Progenitor cell of endocrine pancreas (in vitro differentiated cells): ENCODE results near the gene SDK2. TPM values are rescaled to one million over a fixed set of nuclear protein-coding genes. Genes with fewer than 3 reads are reported as not detected.
"Not testable (repeated sequence)": the region's sequence is repeated elsewhere in the genome, so short reads cannot be mapped to it uniquely, and the experiment has no call there.

ENCODE experiments used
- DNase-seq: peaks from one replicate; pipeline ENCODE4 v3.0.0; 2021; ENCODE audit warnings: low spot score; ENCODE audit not compliant: unreplicated experiment
- H3K27ac Mint-ChIP-seq: 2 replicates; pipeline ENCODE4 v1.8.0; 2021; ENCODE audit warnings: mild to moderate bottlenecking, moderate library complexity, mixed read lengths
- H3K27me3 Mint-ChIP-seq: 2 replicates; pipeline ENCODE4 v1.8.0; 2021; ENCODE audit warnings: mixed read lengths
- H3K36me3 Mint-ChIP-seq: 2 replicates; pipeline ENCODE4 v1.8.0; 2022; ENCODE audit warnings: mixed read lengths; ENCODE audit not compliant: insufficient read depth
- H3K4me1 Mint-ChIP-seq: 2 replicates; pipeline ENCODE4 v1.8.0; 2021; ENCODE audit warnings: low read depth, mixed read lengths
- H3K4me3 Mint-ChIP-seq: 2 replicates; pipeline ENCODE4 v1.8.0; 2021; ENCODE audit warnings: low read depth, mild to moderate bottlenecking, moderate library complexity, mixed read lengths
- H3K9me3 Mint-ChIP-seq: 2 replicates; pipeline ENCODE4 v1.8.0; 2021; ENCODE audit warnings: low read depth, mixed read lengths
- total RNA-seq: library from RNA; stranded (reverse); gene quantifications from 2 replicates; pipeline ENCODE4 v1.2.1, GENCODE V29; 2021
- TF ChIP-seq, protein P1 (sequence below): fragments of 200-600 bp; sonication (generic); IDR thresholded peaks from one replicate; pipeline ENCODE4 v1.5.0; 2021; ENCODE audit warnings: antibody characterized with exemption, mild to moderate bottlenecking; ENCODE audit not compliant: unreplicated experiment

SDK2 gene
- total RNA-seq, 1 donor from 2014 or later, result 6.7 TPM

DNA sequence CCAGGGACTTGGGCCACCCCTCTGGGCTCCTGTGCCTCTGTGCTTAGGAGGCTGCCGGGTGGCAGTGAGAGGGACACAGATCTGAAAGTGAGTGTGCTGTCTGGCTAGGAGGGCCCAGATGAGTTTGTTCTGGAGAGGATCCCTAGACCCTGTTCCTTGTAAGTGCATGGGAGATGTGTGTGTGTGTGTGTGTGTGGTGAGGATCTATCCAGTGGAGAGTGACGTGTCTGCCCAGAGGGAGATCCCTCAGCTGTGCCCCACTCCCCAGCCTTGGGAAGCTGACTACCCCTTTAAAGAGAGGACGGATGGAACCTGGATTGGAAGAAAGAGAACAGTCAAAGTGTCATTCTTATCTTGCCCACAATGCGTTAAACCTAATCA, 306.9 kb downstream of the SDK2 start:
- no peak overlapping the region for H3K27ac Mint-ChIP-seq
- no peak for DNase-seq
- H3K4me1 Mint-ChIP-seq, result peaks cover 15% of the 10 kb centered on the region
- H3K27me3 Mint-ChIP-seq, result peaks cover 4% of the 10 kb centered on the region
- no peaks in the 10 kb centered on the region for H3K36me3 Mint-ChIP-seq
- no peaks in the 10 kb centered on the region for H3K9me3 Mint-ChIP-seq
- H3K4me3 Mint-ChIP-seq, result no peak overlapping the region
- TF ChIP-seq, protein P1, sequence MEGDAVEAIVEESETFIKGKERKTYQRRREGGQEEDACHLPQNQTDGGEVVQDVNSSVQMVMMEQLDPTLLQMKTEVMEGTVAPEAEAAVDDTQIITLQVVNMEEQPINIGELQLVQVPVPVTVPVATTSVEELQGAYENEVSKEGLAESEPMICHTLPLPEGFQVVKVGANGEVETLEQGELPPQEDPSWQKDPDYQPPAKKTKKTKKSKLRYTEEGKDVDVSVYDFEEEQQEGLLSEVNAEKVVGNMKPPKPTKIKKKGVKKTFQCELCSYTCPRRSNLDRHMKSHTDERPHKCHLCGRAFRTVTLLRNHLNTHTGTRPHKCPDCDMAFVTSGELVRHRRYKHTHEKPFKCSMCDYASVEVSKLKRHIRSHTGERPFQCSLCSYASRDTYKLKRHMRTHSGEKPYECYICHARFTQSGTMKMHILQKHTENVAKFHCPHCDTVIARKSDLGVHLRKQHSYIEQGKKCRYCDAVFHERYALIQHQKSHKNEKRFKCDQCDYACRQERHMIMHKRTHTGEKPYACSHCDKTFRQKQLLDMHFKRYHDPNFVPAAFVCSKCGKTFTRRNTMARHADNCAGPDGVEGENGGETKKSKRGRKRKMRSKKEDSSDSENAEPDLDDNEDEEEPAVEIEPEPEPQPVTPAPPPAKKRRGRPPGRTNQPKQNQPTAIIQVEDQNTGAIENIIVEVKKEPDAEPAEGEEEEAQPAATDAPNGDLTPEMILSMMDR, result no peak

DNA sequence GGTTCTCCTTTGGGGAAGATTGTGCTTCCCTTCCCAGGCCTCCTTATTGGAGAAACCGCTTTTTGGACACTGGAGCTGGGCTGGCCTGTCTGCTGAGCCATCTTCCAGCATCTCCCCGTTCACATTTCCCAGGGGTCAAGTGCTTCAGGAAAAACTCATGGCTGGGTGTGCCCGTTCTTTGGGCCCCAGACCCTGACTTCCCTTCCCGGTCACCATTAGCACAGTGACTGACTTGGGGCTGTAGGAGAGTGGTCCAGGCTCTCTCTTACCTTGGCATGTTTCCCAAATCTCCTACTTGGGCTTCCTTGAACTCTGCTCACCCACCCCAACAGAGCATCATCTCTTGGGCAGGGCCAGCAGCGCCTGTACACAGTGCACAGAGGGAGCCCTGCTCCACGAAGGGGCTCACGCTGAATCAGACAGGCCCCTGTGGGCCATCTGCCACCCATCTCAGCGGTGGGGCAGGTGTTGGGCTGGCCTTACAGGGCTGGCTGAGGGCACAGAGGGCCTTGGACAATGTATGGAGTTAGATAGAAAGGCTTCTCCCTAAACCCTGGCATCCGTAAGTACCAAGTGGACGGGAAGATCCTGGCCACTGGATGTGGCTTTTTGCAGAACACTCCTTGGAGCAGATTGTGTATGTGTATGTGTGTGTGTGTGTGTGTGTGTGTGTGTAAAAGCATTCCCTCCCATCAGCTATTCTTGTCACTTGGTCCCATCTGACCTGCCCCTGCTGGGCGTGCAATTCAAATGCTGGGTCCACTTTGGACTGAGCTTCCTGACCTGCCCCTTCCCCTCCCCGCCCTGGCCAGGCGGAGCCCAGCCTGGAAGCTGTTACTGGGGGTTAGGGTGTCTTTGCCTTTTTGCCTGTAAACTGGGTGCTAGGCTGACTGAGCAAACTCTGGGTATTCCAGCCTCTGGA, 307.6 kb downstream of the SDK2 start:
- H3K27me3 Mint-ChIP-seq, result peaks cover 4% of the 10 kb centered on the region
- TF ChIP-seq, protein P1, result no peak

DNA sequence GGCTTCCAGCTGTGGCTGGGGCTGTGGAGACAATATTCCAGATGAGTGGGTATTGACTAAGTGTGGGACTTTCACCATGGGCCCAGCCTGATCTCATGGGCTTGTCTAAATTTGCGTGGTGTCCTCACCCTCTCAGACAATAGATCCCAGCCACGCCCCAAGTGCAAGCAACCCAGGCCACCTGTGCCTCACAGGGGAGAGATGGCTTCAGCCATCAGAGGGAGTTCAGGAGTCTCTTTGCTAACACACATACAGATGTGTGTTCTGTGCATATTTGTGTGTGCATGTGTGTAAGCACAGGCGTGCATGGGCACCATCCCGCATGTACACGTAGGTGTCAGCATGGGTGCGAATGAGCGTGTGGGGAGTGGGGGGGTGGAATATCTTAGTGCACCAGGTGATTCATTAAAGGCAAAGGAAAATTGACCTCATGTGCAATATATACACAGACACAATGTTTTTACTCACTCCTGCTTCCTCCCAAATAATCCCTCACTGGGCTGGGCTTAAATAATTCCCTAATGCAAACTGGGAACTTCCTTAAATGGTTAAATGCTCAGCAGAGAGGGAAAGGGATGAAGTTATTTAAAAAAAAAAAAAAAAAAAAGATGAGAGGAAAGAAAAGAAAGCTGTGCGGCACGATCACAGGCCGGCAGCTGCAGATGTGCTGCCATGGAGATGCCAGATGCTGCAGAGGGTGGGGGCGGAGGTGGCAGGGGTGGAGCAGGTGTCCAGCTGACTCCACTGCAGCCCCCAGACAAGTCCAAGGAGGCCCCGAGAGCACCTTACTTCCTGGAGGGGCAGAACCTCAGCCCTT, 308.4 kb downstream of the SDK2 start:
- TF ChIP-seq, protein P1, result no peak
- no peaks in the 10 kb centered on the region for H3K9me3 Mint-ChIP-seq
- no peaks in the 10 kb centered on the region for H3K36me3 Mint-ChIP-seq
- H3K27ac Mint-ChIP-seq, result no peak overlapping the region
- DNase-seq, result no peak
- H3K27me3 Mint-ChIP-seq, result peaks cover 4% of the 10 kb centered on the region
- peaks cover 10% of the 10 kb centered on the region for H3K4me1 Mint-ChIP-seq
- no peak overlapping the region for H3K4me3 Mint-ChIP-seq

More for the DNA sequence above, 307.6 kb downstream of the SDK2 start:
- H3K4me1 Mint-ChIP-seq, result peaks cover 10% of the 10 kb centered on the region
- no peak overlapping the region for H3K4me3 Mint-ChIP-seq
- DNase-seq, result no peak
- H3K9me3 Mint-ChIP-seq, result no peaks in the 10 kb centered on the region
- H3K36me3 Mint-ChIP-seq, result no peaks in the 10 kb centered on the region
- H3K27ac Mint-ChIP-seq, result no peak overlapping the region

DNA sequence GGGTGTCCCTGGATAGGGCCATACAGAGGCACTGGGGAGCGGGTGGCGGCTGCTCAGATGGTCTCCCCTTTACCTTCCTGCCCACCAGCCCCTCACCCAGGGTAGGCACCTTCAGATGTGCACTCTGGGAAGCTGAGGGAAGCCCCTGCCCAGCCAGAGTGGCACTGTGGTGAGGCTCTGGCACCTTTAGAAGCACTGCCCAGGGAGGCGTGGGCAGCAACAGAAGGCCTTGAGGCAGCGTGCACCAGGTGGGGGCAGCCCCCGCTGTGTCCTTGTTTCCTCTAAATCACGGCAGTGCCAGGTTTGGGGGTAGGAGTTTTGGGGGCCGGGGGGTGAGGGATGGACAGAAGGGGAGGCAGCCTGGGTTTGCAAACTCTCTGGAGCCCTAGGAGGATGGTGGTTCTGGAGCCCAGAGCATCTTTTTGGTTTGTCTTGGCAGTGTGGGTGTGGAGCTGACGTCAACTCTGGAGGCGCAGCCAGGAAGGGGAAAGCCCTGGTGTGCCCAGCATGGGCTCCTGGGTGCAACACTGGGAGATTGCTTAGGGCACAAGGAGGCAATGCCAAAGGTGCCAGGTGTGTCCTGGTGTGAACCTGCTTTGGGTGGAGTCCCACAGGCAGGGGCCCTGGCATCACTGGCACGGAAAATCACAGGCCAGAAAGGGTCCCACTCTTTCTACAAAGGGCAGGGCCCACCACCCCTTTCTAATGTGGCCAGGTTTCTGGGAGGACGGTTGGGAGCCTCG, 309.3 kb downstream of the SDK2 start:
- Mint-ChIP-seq H3K27me3 (peaks cover 4% of the 10 kb centered on the region), H3K4me3 (no peak overlapping the region), H3K9me3 (no peaks in the 10 kb centered on the region), H3K4me1 (peaks cover 10% of the 10 kb centered on the region), H3K36me3 (no peaks in the 10 kb centered on the region), H3K27ac (no peak overlapping the region)
- TF ChIP-seq, protein P1, result no peak
- DNase-seq, result no peak

DNA sequence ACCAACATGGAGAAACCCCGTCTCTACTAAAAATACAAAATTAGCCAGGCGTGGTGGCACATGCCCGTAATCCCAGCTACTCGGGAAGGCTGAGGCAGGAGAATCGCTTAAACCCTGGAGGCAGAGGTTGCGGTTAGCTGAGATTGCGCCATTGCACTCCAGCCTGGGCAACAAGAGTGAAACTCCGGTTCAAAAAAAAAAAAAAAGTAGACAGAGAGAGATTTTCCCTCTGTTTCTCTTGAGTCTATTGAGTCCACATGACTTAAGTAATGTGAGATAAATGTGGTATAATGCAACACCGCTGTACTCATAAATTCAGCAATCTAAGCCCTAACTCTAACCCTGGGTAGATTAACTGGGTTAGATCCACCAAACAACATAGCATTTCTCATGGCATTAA, 310.8 kb downstream of the SDK2 start:
- H3K27me3 Mint-ChIP-seq, H3K4me1 Mint-ChIP-seq, H3K4me3 Mint-ChIP-seq, H3K36me3 Mint-ChIP-seq, DNase-seq, H3K9me3 Mint-ChIP-seq, H3K27ac Mint-ChIP-seq: not testable (repeated sequence)
